GM18951 (cell line): ENCODE data around the gene GLT8D2.

Experiments used
- POLR2A ChIP-seq: IDR thresholded peaks from 4 replicates; pipeline ENCODE4 v1.6.1; 2011; ENCODE audit warnings: mild to moderate bottlenecking; ENCODE audit not compliant: insufficient read length, insufficient read depth; ENCODE audit errors: extremely low read depth
- in situ Hi-C: fragments of 300-500 bp; cut with MboI; formaldehyde crosslinking; loops from one replicate; pipeline ENCODE4 v1.12.0; 2022; ENCODE audit warnings: low sequenced_read_pairs, mixed read lengths, inconsistent platforms; ENCODE audit not compliant: unreplicated experiment

GLT8D2 gene

DNA sequence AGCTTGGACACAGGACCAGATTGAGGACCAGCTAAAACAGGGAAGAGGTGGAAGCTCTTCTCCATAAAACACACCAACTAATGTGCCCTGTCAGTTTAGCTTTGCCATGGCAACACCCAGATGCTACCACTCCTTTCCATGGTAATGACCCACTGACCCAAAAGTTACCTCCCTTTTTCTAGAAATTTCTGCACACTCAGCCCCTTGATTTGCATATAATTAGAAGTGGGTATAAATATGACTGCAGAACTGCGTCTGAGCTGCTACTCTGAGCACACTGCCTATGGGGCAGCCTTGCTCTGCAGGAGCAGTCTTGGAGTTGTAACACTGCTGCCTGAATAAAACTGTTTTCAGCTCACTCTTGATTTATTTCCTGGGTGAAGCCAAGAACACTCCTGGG, 87.5 kb downstream of the GLT8D2 start:
- TF ChIP-seq POLR2A = no peak

DNA sequence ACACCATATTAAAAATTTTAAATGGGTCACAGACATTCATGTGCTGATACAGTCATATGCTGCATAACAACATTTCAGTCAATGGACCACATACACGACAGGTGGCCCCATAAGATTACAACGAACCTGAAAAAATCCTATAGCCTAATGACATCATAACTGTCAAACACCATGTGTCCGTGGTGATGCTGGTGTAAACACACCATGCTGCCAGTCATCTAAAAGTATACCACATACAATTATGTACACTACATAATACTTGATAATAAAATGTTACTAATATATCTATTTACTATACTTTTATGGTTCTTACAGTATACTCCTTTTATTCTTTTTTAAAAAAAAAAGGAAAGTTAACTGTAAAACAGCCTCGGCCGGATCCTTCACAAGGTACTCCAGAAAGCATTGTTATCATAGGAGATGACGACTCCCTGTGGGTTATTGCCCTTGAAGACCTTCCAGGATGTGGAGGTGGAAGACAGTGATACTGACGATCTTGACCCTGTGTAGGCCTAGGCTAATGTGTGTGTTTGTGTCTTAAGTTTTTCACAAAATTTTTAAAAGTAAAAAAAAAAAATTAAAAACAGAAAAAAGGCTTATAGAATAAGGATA, 89.3 kb downstream of the GLT8D2 start:
- in situ Hi-C loops = no loop called here
- no peak for TF ChIP-seq POLR2A

More for the DNA sequence above, 87.5 kb downstream of the GLT8D2 start:
- in situ Hi-C loops = no loop called here

DNA sequence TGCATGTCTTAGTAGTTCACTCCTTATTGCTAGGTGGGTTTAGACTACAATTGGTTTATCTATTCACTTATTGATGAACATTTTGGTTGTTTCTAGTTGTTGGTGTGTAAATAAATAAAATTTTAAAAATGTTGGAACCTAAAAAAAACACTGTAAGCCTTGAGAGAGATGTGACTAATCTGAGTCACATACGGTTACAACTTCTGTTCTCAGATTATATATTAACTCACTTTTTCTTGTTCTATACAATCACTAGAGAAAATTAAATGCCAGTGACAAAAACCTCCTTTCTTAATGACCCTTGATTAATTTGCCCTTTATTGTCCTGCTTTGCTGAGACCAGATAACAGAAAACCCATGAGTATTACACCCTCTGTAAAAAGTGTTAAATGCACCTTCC, 91.4 kb downstream of the GLT8D2 start:
- in situ Hi-C loops = no loop called here
- TF ChIP-seq POLR2A = no peak

DNA sequence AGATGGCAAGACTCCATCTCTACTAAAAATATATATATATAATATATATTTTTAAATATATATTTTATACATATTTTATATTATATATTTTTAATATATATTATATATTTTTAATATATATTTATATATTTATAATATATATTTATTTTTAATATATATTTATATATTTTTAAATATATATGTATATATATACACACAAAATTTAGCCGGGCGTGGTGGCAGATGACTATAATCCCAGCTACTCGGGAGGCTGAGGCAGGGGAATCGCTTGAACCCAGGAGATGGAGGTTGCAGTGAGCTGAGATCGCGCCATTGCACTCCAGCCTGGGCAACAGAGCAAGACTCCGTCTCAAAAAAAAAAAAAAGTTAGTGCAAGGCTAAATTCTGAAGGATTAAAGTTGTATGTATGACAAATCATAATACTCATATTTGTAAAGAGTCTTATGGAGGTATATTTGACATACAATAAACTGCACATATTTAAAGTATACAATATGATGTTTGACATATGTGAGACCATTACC, 92.1 kb downstream of the GLT8D2 start:
- in situ Hi-C loops = no loop called here
- TF ChIP-seq POLR2A = no peak

DNA sequence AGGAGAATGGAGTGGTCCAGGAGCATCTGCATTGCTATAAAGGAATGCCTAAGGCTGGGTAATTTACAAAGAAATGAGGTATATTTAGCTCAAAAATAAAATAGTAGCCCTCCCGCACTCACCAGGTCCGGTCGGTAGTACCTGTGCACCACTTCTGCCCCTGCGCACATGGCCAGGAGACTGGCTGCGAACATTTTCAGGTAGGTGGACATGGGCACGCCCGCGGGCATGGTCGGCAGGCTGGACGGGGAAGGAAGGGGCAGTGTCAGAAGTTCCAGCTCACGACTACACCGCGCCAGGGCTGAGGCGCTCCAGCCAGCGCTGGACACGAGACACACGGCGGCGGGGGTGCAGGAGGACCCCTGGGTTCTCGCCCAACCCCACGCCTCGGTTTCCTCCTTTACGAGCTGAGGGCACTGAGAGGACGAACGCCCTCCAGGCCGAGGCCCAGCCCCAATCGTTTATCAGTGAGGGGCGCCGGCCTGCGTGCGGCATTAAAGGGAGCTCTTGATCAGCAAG, 93.4 kb downstream of the GLT8D2 start:
- no peak for TF ChIP-seq POLR2A
- in situ Hi-C loops = no loop called here

DNA sequence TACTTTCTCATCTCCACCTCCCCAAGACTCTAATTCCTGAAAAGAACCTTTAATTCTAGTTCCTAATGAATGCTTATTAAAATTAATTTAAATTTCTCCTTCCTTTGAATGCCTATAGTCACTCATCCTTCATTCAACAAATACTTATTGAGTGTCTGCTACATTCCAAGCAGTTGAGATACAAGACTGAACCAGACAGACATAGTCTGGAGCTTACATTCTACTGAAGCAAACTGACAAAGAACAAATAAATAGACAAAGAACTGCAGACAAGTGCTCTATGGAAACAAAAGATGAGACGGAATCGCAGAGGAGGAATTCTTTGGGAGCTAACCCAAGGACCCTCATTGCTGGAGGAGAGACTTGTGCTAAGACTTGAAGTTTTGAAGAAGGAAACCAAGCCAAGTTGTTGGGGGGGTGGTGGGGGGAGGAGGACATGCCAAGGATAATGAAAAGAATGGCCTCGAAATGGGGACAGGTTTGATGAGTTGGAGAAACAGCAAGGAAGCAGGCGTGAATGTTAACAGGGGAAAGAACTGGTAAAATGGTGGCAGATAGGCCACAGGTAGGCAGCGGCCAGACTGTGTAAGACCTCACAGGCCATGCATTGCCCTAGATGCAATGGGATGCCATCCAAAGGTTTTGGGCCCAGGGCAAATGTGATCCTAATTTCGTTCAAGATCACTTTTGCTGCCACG, 94.0 kb downstream of the GLT8D2 start:
- no peak for TF ChIP-seq POLR2A

DNA sequence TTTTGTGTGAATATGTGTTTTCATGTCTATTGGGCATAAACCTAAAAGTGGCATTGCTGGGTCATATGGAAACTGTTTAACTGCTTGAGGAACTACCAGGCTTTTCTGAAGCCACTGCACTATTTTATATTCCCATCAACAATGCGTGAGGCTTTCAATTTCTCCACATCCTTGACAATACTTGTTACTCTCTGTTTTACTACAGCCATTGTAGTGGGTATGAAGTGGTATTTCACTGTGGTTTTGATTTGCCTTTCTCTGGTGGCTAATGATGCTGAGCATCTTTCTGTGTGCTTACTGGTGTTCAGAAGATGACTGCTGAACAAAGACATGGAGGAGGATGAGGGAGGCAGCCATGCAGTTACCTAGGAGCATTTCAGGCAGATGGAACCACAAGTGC, 97.5 kb downstream of the GLT8D2 start:
- TF ChIP-seq POLR2A = no peak
- in situ Hi-C loops = no loop called here

More for the DNA sequence above, 94.0 kb downstream of the GLT8D2 start:
- in situ Hi-C loops = no loop called here

DNA sequence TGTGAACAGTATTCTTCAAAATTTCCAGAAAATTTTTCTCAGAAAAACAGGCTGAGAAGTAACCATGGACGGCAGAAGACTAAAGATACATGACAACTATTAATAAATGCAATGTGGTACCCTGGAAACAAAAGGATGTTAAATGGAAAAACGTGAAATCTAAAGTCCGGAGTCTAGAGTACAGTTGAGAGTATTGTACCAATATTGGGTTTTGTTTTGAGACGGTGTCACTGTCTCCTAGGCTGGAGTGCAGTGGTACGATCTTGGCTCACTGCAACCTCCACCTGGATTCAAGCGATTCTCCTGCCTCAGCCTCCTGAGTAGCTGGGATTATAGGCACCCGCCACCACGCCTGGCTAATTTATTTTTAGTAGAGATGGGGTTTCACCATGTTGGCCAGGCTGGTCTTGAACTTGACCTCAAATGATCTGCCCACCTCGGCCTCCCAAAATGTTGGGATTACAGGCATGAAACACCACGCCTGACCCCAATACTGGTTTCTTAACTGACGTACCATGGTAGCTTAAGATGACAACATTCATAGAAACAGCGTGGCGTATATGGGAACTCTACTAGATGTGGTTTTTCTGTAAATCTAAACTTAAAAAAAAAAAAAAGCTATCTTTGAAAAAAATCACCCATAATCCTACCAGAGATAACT, 101.1 kb downstream of the GLT8D2 start:
- in situ Hi-C loops = no loop called here
- TF ChIP-seq POLR2A = no peak

DNA sequence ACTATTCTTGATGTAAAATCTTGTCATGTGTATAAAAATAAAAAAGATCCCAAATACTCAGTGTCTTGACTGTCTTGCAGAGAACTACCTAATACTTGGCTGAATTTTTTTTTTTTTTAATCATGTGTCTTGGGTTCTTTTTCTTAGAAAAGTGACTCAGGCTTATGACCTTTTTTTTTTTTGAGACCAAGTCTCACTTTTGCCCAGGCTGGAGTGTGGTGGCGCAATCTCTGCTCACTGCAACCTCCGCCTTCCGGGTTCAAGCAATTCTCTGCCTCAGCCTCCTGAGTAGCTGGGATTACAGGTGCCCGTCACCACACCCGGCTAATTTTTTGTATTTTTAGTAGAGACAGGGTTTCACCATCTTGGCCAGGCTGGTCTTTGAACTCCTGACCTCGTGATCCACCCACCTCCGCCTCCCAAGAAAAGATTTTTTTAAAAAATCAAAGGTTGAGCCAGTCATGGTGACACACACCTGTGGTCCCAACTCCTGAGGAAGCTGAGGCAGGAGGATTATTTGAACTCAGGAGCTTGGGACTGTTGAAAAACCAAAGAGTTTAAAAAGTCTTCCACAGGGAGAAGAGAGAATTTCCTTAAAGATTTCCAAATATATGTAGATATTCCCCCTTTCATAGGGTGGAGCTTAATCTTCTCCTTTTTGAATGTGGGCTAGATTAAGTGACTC, 102.0 kb downstream of the GLT8D2 start:
- no peak for TF ChIP-seq POLR2A
- in situ Hi-C loops = no loop called here

DNA sequence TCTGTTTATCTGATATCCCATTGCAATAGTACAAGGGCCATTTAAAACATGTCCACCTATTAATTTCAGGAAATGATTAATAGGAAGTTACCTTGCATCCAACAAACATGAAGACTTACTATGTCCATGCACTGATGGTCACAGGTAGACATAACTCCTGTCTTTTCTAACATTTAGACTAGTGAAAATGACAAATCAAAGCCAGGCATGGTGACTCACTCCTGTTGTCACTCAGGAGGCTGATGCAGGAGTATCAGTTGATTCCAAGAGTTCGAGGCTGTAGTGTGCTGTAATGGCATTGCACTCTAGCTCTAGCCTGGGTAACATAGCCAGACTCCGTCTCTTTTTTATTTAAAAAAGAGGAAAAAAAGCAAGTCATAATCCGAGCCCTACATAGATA, 105.0 kb downstream of the GLT8D2 start:
- in situ Hi-C loops = no loop called here
- no peak for TF ChIP-seq POLR2A
